Left lung (tissue), 14 donors: ENCODE measurements around the gene PGBD2. TPM values are rescaled to one million over a fixed set of nuclear protein-coding genes. Genes with fewer than 3 reads are reported as not detected.

Experiments used
- ATAC-seq: fragments of 200-7000 bp; cut with Tn5 transposase; one replicate; pipeline ENCODE4 v1.9.1; 2020; ENCODE audit warnings: moderate library complexity
- DNase-seq, 4 donors: peaks; one replicate each; pipeline ENCODE4 v3.0.0-alpha.2; 2013 to 2020
- H3K27ac ChIP-seq, 2 donors: fragments of 200-600 bp; sonication (generic) in 1 of 2; one replicate each; pipeline versions ENCODE4 v1.5.0 to v1.8.0; 2020 to 2021
- H3K27me3 ChIP-seq, 2 donors: fragments of 200-600 bp; sonication (generic) in 1 of 2; one replicate each; pipeline versions ENCODE4 v1.5.0 to v1.8.0; 2020 to 2021
- H3K36me3 ChIP-seq, 2 donors: fragments of 200-600 bp; sonication (generic) in 1 of 2; one replicate each; pipeline versions ENCODE4 v1.5.0 to v1.8.0; 2020 to 2021
- H3K4me1 ChIP-seq, 2 donors: fragments of 200-600 bp; one replicate each; pipeline ENCODE4 v1.8.0; 2021
- H3K4me3 ChIP-seq, 2 donors: fragments of 200-600 bp; sonication (generic) in 1 of 2; one replicate each; pipeline versions ENCODE4 v1.5.0 to v1.8.0; 2020 to 2021; ENCODE audit warnings: mild to moderate bottlenecking in 1 of 2
- H3K9me3 ChIP-seq, 2 donors: fragments of 200-600 bp; sonication (generic) in 1 of 2; one replicate each; pipeline versions ENCODE4 v1.5.0 to v1.8.0; 2020 to 2021
- CTCF ChIP-seq, 2 donors: fragments of 200-600 bp; sonication (generic) in 1 of 2; IDR thresholded peaks; one replicate each; pipeline versions ENCODE4 v1.5.0 to v1.8.0; 2021; ENCODE audit warnings: antibody characterized with exemption in 2 of 2
- intact Hi-C, 2 donors: fragments of 100-400 bp; cut with DNase I; formaldehyde crosslinking; loops; one replicate each; pipeline versions ENCODE4 v1.11.2 to v1.14.2; 2022
- long read RNA-seq, 12 donors: library from polyadenylated mRNA in 2 of 12; unstranded in 2 of 12; transcript quantifications; one replicate each; pipeline ENCODE4 v2.0.0 and lab custom pipeline, GENCODE V29; 2019 to 2026
- polyA plus RNA-seq, 6 donors: library from polyadenylated mRNA; unstranded; fragments of 120-200 nt; gene quantifications; one replicate each; pipeline ENCODE4 v1.2.1, GENCODE V29; 2013; ENCODE audit not compliant: insufficient read length in 6 of 6
- total RNA-seq, 2 donors: library from RNA; stranded (reverse); fragmentation: NEBNext Ultra II Directional; extraction: Animal tissue kit (Norgen Biotek cat#: 25700); gene quantifications; one replicate each; pipeline ENCODE4 v1.2.1, GENCODE V29; 2021
- donor health status: DM: no; HTN: yes; CAD: no.
- donor health status: DM: no; HTN: no; CAD: no.

PGBD2 gene, protein sequence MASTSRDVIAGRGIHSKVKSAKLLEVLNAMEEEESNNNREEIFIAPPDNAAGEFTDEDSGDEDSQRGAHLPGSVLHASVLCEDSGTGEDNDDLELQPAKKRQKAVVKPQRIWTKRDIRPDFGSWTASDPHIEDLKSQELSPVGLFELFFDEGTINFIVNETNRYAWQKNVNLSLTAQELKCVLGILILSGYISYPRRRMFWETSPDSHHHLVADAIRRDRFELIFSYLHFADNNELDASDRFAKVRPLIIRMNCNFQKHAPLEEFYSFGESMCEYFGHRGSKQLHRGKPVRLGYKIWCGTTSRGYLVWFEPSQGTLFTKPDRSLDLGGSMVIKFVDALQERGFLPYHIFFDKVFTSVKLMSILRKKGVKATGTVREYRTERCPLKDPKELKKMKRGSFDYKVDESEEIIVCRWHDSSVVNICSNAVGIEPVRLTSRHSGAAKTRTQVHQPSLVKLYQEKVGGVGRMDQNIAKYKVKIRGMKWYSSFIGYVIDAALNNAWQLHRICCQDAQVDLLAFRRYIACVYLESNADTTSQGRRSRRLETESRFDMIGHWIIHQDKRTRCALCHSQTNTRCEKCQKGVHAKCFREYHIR
- total RNA-seq (10 to 100 TPM in 1 of 2 donors, 1 to 10 TPM in 1; 7.0 to 10.2 TPM), polyA plus RNA-seq (10 to 100 TPM; 11.0 to 12.7 (median 12.3) TPM)
- long read RNA-seq, donor 1, partial matches to known transcripts: 0 of 3 reads
- long read RNA-seq, donor 1, other reads (novel, unspliced or antisense): 0 of 3 reads
- long read RNA-seq, donor 2, transcript PGBD2-201 (3 exons, 2,136 nt): major isoform, 5 of 6 reads
- long read RNA-seq, donor 2, partial matches to known transcripts: 0 of 6 reads
- long read RNA-seq, donor 2, other reads (novel, unspliced or antisense): 0 of 6 reads
- long read RNA-seq, donor 3, partial matches to known transcripts: 0 of 4 reads
- long read RNA-seq, donor 3, other reads (novel, unspliced or antisense): 0 of 4 reads
- long read RNA-seq, donor 4, partial matches to known transcripts: 0 of 6 reads
- long read RNA-seq, donor 4, other reads (novel, unspliced or antisense): 2 of 6 reads
- long read RNA-seq, donor 5, partial matches to known transcripts: 0 of 2 reads
- long read RNA-seq, donor 5, other reads (novel, unspliced or antisense): 0 of 2 reads
- long read RNA-seq, donor 6, partial matches to known transcripts: 0 of 4 reads
- long read RNA-seq, donor 6, other reads (novel, unspliced or antisense): 0 of 4 reads
- long read RNA-seq, donor 7, partial matches to known transcripts: 0 of 2 reads
- long read RNA-seq, donor 7, other reads (novel, unspliced or antisense): 0 of 2 reads
- long read RNA-seq, donor 8, partial matches to known transcripts: 0 of 6 reads
- long read RNA-seq, donor 8, other reads (novel, unspliced or antisense): 0 of 6 reads
- long read RNA-seq, donor 9: 0 reads
- long read RNA-seq, donor 10, partial matches to known transcripts: 1 of 4 reads
- long read RNA-seq, donor 10, other reads (novel, unspliced or antisense): 1 of 4 reads
- long read RNA-seq, donor 11, partial matches to known transcripts: 0 of 1 reads
- long read RNA-seq, donor 11, other reads (novel, unspliced or antisense): 0 of 1 reads
- long read RNA-seq, donor 12, partial matches to known transcripts: 0 of 3 reads
- long read RNA-seq, donor 12, other reads (novel, unspliced or antisense): 0 of 3 reads

GRCh38 chr1:248906009-248906752 lies at the start of gene PGBD2:
TSS of gene PGBD2 (plus strand) at chr1:248906235. CDS start at chr1:248913863, 7,628 bp downstream.
- Histone ChIP-seq H3K4me1 (peaks cover 8 to 23% of the 10 kb centered on the region in 2 donors), H3K36me3 (peaks cover 0 to 5% of the 10 kb centered on the region in 2 donors), H3K4me3 (peak within 1 kb of the TSS; percentile 56), H3K9me3 (no peaks in the 10 kb centered on the region), H3K27ac (peak within 1 kb of the TSS; percentile 90 to 98), H3K27me3 (no peaks in the 10 kb centered on the region)
- peak; percentile 91 to 98 (median 96) for DNase-seq
- TF ChIP-seq CTCF (IDR thresholded peaks at IDR 0.05): peak; percentile 50 to 67
- ATAC-seq: peak; percentile 98
- intact Hi-C loops: no loop called here

GRCh38 chr1:248857201-248857600 lies 48.8 kb upstream of the PGBD2 start:
- Histone ChIP-seq H3K4me3 (peak overlapping the region in 1 of 2 donors; percentile 67), H3K9me3 (no peaks in the 10 kb centered on the region), H3K36me3 (peaks cover 0 to 28% of the 10 kb centered on the region in 2 donors), H3K4me1 (peaks cover 9 to 31% of the 10 kb centered on the region in 2 donors), H3K27ac (peak overlapping the region in 1 of 2 donors; percentile 95), H3K27me3 (no peaks in the 10 kb centered on the region)
- DNase-seq (no peak), ATAC-seq (no peak)
- intact Hi-C loops: no loop called here
- TF ChIP-seq CTCF (IDR thresholded peaks at IDR 0.05): no peak

DNA sequence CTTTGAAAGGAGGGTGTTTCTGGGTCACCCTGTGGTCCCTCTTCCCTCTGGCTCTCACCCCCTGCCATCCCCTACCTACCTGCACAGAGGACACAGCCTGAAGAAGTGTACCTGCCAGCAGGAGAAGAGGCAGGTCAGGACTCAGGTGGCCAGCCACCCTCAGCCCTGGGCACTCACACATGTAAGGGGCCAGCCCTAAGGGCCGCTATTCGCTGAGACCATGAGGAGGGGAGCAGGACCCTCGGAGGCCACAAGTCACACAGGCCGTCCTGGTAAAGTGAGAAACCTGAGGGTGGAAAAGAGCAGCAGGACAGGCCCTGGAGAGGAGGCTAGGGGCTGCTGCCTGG lies 48.3 kb upstream of the PGBD2 start:
- no peaks in the 10 kb centered on the region for H3K9me3 ChIP-seq
- no peaks in the 10 kb centered on the region for H3K27me3 ChIP-seq
- H3K4me3 ChIP-seq: peak overlapping the region; percentile 64 to 67
- DNase-seq (no peak), ATAC-seq (peak; percentile 0)
- H3K4me1 ChIP-seq: peaks cover 9 to 34% of the 10 kb centered on the region in 2 donors
- H3K36me3 ChIP-seq: peaks cover 0 to 28% of the 10 kb centered on the region in 2 donors
- TF ChIP-seq CTCF (IDR thresholded peaks at IDR 0.05): no peak
- H3K27ac ChIP-seq: peak overlapping the region; percentile 91 to 95
- intact Hi-C loops: no loop called here
